Measurements from ENCODE around the gene AGMAT.

The AGMAT gene, protein sequence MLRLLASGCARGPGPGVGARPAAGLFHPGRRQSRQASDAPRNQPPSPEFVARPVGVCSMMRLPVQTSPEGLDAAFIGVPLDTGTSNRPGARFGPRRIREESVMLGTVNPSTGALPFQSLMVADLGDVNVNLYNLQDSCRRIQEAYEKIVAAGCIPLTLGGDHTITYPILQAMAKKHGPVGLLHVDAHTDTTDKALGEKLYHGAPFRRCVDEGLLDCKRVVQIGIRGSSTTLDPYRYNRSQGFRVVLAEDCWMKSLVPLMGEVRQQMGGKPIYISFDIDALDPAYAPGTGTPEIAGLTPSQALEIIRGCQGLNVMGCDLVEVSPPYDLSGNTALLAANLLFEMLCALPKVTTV

DNA sequence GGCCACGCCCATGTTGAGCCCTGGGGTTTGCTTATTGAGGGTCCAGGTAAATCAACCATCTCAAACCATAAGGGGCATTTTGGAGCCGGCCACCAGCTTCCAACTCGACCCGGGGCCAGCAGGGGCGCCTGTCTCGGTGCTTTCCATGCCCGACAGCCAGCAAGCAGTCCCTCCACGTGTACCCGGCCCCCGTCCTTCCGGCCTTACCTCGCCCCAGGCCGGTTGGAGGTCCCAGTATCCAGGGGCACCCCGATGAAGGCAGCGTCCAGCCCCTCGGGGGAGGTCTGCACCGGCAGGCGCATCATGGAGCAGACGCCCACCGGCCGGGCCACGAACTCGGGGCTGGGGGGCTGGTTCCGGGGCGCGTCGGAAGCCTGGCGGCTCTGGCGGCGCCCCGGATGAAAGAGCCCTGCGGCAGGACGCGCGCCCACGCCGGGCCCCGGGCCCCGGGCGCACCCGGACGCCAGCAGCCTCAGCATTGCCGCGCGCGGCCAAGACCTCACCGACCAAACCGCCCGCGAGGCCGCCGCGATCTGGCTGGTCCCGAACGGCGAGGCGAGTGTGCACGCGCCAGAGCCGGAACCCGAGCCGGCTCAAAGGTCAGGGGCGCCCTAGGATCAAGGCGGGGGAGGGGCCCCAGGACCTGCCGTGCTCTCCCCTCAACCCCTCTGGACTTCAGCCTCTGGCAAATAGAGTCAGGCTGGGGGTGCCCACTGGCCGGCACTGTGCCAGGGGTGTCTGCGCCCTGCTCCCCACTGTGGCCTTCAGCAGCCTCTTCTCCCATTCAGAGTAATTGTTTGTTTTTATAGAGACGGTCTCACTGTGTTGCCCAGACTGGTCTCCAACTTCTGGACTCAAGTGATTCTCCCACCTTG lies at the start of gene AGMAT:
TSS of gene AGMAT (minus strand) at position 563 of the 875 bp plus-strand sequence. CDS start at position 479, 84 bp downstream.
- DNase-seq: no peak

DNA sequence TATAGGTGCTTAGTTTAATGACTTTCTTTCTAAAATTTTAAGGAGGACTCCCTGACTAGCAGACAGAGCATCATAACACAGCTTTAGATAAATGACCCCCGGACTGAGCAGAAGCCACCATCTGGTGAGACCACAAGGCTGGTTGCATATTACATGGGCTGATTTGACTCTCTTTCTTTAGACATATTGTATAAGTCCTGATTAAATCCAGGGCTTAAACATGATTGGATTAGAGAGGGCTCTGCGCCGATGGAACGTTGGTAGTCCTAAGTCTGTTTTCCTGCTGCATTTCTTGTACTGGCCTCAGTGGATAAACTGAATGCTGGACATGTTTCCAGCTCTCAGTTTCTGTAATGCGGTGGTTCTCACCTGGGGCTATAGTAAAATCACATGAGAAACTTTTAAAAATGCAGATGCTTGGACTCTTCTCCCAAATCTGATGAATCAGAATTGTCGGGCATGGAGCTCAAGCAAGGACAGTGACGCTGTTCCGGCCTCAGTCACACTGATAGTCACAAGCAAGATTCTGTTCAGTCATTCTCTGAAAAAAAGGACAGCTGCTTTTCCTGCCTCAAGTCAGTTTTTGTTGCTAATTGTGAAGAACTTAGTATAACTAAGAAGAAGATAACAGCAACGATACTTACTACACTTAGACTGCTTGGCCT lies 49.0 kb upstream of the AGMAT start:
- no peak for DNase-seq

DNA sequence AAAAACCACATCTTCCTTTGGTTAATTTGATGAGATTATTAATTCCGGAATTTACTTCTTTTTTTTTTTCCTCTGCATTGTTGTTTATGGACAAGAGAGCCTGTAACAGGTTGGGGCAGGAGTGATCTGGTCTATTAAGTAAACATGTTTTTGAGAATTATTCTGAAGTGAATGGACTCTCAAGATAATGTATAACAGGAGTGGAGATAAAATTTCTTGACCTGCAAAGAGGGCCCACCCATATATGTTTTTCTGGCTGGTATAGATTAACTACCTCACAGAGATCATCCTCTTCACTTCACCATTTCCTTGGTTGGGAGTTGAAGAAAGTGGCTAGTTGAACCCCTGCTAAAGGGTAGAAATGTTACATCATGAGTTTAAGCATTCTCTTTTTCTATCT lies 43.2 kb upstream of the AGMAT start:
- no peak for DNase-seq

DNA sequence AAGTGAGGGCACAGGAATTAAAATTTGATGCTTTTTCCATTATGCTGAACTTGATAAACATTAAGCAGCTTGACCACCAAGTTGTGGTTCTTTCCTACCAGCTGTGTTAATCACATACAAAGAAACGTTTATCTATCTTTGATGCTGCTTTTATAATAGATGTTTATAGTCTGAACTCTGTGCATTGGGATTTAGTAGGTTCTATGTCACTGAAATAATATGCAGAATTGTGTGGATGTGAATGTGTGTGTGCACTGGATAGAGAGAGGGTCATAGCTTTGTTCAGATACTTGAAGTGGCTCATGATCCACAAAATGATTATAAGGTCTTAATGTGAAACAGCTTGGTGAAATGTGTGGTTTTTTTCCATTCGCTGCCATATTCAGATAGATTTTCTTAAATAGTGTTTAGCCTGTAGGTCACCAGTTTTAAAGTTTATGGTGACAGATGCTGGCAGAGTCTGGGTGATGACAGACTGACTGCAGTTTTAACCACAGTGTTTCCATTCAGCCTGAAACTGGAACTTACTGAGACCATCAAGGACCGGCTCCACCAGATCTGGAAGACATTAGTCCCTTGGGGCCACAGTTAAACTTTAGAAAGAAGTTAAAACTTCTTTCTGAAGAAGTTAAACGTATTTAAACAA lies 42.6 kb upstream of the AGMAT start:
- no peak for DNase-seq

DNA sequence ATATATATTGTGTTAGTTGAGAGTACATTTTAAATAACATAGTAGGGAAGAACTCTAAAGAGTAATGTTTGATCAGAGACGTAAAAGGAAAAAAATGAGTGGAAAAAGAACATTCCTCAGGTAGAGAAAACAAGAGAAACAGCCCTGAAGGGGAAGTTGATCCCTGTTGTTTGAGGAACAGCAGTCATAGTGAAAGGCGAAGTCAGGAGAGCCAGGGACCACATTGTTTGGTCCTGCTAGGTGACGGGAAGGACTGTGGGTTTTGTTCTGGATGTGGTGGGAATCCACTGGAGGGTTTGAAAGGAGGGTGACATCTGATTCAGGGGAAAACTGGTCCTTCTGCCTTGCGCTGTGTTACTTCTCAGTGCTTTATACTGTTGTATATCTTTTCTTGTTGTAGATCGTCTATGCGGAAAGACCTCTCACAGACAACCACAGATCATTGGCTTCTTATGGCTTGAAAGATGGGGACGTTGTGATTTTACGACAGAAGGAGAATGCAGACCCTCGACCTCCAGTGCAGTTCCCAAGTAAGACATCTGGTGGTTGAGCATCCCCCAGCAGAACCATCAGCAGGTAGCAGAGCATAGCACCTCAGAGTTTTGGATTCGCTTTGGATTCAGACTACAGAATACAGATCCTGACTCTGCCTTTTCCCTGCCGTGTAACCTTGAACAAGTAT lies 41.6 kb upstream of the AGMAT start:
- no peak for DNase-seq

DNA sequence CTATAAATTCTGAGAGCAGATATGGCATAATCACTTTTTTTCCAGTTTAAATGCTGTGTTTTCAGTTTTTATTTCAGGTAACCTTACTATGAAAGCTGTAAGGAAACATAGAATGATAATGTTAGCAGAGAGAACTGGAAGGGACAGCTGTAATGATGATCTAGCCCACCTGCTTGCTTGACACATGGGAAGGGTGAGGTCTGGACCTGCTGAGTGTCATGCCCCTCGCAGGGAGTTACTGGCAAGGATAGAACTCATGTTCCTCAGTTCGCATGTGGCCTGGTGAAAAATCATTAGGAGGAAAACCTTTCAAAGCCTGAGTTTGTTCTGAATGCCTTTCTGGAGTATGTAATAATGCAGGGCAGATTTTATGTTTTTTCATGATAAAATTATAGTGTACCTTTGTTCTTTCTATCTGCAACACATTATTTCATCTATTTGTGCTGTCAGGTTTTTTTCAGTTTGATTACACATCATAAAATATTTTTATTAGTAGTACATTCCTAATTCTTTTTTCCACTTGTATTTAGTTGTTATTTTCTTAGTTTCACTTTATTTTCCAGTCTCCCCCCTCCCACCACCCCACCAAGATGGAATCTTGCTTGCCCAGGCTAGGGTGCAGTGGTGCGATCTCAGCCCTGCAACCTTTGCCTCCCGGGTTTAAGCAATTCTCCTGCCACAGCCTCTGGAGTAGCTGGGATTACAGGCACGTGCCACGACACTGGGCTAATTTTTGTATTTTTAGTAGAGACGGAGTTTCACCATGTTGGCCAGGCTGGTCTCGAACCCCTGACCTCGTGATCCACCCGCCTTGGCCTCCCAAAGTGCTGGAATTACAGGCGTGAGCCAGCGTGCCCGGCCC lies 40.4 kb upstream of the AGMAT start:
- DNase-seq: no peak

DNA sequence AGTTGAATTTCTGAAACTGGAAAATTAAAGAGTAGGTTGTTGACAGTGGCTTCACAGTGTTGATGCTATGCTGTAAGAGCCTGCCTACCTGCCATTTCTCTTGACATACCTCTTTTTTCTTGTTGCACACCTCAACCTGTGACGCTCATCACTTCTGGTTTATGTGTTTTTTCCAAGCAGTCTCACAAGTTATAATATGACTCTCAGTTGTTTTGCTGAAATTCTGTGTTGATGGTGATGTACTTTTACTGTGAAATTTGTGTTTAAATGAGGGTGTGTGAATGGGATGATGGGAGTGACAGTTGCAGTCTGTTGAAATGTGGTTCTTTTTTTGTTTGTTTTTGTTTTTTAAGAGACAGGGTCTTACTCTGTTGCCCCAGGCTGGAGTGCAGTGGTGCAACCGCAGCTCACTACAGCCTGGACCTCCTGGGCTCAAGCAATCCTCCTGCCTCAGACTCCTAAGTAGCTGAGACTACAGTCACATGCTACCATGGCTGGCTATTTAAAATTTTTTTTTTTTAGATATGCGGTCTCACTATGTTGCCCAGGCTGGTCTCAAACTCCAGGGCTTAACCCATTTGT lies 39.4 kb upstream of the AGMAT start:
- DNase-seq: no peak

DNA sequence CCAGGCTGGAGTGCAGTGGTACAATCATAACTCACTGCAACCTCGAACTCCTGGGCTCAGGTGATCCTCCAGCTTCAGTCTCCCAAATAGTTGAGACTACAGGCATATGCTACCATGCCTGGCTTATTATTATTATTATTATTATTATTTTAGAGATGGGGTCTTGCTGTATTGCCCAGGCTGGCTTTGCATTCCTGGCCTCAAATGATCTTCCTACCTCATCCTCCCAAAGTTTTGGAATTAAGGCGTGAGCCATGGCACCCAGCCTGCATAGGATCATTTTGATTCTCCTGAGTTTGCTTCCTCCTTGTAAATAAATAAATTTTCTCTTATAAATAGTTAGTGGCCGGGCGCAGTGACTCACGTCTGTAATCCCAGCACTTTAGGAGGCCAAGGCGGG lies 38.6 kb upstream of the AGMAT start:
- no peak for DNase-seq

DNA sequence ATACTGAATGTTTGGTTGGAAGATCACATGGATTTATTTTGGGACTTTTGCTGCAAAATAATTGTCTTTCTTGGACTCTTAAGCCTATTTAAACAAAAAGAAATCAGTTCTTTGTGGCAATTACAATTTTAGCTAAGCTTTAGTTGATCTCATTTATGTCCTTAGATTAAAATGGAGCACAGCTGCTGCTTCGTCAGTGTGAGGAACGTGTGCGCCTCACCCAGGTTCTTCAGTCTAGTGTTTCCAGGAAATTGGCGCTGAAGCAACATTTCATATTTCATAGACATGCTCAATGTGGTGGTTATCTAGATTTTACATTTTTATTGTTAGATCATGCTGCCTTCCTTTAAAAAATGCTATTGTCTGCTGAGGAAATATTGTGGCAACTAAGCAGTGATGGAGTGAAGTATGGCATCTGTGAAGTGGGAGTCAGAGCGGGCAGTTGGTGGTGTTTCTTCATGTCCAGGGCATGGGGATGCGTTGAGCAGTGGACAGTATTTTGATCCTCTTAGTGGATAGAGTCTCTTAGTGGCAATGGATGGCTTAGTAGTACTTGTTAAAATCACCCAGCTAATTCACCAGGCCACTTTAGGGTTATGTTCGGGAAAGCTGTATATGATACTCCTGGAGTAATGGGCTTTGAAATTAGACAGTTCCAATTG lies 38.0 kb upstream of the AGMAT start:
- no peak for DNase-seq

DNA sequence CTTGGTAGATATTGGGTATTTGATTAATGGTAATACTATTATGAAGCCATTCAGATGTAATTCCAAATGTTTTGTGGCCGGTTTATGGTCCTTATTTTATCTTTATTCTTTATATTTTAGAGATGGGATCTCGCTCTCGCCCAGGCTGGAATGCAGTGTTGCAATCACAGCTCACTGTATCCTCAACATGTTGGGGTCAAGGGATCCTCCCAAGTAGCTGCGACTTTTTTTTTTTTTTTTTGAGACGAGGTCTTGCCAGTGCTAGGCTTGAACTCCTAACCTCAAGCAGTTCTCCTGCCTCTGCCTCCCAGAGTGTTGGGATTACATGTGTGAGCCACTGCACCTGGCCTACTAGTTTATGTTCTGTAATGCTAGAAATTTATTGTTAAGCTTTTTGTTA lies 37.1 kb upstream of the AGMAT start:
- DNase-seq: no peak

DNA sequence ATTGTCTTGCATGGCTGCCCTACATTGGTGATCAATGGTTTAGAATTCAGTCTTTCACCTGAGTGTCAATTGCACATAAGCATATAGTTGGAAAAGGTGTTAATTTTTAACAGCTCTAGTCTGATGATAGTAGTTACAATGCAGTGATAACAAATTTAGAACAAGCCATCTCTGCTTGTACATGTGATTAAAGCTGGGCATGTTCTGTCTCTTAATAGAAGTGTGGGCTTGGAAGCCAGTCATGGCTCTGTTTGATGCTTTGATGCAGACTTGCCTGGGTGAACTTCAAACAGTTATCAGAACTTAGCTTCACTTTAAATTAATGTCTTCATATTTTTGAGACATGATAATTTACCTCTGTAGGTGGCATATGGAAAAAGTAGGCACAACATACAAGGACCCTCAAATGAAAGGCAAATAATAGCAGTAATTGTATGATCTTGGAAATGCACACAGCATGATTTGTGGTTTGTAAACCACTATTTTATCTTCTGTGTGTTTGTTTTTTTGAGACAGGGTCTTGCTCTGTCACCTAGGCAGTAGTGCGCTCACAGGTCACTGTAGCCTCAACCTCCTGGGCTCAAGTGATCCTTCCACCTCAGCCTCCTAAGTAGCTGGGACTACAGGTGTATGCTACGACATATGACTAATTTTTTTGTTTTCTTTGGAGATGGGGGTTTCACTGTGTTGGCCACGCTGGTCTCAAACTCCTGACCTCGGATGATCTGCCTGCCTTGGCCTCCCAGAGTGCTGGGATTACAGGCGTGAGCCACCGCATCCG lies 36.2 kb upstream of the AGMAT start:
- no peak for DNase-seq

DNA sequence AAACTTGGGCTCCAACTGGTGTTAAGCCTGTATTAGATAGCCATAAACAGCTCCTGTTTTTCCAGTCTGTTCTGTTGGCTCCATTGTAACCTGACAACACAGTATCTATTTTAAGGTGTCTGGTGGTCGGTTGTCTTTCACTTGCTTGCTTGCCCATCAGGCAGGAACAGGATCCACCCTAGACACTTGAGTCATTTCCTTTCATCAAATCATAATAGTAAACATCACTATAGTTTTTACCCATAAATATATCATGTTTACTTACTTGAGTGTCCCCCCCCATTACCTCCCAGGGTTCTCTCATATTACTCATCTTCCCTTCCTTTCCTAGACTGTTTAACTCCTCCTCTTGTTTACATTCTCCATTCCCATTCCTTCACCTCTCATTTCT lies 35.3 kb upstream of the AGMAT start:
- no peak for DNase-seq

DNA sequence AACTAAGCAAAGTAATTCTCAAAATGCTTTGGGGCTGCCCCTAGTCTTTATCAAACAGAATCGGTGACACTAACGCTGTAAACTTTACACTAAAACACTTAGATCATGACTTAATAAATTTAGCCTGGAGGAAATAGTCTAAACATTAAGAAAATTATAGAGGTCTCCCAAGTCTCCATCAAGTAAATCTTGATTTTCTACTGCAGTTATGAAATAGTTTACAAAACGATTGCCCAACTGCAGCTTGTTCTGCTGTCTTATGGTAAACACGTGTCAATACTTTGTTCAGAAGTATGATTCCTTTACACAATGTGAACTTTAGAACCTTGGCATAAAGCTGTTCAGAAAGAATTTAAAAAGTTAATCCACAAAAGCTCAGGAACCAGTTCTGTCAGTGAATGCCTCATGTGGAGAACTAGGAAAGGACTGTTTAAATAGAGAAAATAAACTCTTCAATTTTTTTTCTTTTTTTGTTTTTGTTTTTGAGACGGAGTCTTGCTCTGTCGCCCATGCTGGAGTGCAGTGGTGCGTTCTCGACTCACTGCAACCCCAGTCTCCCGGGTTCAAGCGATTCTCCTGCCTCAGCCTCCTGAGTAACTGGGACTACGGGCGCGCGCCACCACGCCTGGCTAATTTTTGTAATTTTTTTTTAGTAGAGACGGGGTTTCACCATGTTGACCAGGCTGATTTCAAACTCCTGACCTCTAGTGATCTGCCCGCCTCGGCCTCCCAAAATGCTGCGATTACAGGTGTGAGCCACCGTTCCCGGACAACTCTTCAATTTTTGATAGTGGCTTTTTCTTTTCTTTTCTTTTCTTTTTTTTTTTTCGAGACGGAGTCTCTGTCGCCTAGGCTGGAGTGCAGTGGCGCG lies 34.0 kb upstream of the AGMAT start:
- no peak for DNase-seq

DNA sequence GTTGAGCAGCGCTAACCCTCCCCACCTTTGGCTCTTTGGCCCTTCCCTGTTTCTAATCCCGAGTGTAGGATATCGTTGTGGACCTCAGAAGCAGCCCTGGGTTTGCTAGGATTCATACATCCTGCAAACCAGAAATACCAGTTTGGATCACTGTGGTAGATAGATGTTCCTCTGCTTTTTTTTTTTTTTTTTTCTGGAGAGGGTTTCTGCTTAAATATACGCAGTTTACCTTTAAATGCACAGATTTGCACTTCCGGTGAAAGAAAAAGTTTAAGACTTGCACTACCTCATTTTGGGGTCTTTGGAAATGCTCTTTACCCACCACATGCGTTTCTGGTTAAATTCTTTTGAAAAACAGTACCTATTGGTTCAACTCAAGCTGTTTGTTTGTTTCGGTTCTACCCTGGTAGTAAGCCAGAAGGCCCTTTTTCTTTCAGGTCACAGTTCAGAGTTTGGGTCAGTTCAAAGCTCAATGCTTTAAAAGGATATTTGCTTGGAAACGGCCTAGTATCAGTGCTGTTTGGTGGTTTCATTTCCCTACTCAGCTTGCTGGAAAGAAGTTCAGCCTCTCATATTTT lies 33.3 kb upstream of the AGMAT start:
- no peak for DNase-seq

DNA sequence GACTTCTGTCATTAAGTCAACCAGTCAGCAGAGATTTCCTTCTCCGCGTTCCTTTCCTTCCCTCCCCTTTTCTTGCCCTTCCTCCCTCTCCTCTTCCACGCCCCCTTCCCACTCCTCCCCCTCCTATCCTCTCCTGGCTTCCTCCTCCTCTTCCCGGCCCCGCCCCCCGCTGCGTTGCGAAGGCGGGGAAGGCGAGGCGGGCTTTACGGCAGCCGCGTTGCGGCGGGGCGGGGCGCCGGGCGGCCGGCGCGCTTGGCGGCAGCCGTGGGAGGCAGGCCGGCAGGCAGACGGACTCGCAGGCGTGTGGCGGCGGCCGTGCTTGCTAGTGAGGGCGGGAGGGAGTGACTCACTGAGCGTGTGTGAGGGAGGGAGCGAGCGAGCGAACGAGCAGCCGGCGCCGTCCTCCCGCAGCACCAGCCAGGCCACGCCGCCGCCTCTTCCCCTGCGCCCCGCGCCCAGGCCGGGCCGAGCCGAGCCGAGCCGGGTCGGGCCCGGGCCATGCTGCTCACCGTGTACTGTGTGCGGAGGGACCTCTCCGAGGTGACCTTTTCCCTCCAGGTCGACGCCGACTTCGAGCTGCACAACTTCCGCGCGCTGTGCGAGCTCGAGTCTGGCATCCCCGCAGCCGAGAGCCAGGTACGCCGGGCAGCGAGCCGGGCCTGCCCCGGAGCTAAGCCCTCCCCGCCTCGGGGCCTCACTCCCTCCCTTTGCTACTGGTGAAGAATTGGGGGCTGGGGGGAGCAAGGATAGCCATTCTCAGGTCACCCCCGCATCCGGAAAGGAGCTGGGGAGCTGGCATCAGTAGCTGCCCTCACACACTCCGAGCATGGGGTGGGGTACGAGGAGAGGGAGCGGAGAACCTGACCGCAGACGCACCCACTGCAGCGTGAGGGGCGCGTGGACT lies 32.6 kb upstream of the AGMAT start, which contains the start of gene DDI2:
TSS of gene DDI2 (plus strand) at position 286 of the 904 bp plus-strand sequence. CDS start at position 499, 213 bp downstream.
- DNase-seq: peak; percentile 61

DNA sequence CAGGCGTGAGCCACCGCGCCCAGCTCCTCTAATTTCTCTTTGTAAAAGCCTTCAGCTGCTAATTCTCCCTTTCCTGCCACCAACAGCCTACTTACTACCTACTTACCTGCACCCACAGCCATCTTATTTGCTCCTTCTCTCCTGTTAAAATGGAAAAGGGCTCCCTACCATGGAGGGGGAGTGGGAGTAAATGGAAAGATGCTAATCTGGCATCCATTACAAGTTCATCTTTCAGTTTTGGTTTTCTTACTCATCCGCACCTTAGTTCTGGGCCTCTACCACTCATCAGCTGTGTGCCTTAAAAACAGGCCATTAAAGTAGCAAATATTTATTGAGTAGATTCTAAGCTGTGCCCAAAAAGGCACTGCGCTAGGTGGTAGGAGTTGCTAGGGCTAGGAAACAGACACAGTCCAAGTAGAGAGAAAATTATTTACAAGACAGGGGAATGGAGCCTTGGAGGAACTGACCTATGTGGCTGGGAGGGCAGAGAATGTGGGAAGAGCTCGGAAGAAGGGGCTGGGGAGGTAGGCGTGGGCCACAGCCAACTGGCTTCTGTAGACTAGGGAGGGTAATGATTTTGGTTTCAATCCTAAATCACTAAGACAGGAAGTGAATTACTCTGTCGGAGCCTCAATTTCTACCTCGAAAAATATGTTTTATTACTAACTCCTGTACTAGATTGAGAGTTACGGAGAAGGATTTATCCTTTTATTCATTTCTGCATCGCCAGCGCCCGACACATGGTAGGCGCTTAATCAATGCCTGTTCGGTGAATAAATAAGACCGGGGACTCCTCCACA lies 31.7 kb upstream of the AGMAT start:
- no peak for DNase-seq
